Ishikawa (cell line): Measurements from ENCODE around the gene CCDC175.

Experiments
- CEBPB ChIP-seq: IDR thresholded peaks from 2 replicates; pipeline ENCODE4 v1.6.1; 2012
- EP300 ChIP-seq: IDR thresholded peaks from 2 replicates; pipeline ENCODE4 v1.6.1; 2012; ENCODE audit warnings: borderline replicate concordance
- FOXM1 ChIP-seq: IDR thresholded peaks from 2 replicates; pipeline ENCODE4 v1.6.1; 2012; ENCODE audit warnings: low read depth, borderline replicate concordance
- TAF1 ChIP-seq: IDR thresholded peaks from 2 replicates; pipeline ENCODE4 v1.6.1; 2012; ENCODE audit warnings: low read depth, mild to moderate bottlenecking
- TEAD4 ChIP-seq: IDR thresholded peaks from 2 replicates; pipeline ENCODE4 v1.6.1; 2012
- TF ChIP-seq, protein P1 (sequence below): IDR thresholded peaks from 2 replicates; pipeline ENCODE4 v1.6.1; 2012
- TF ChIP-seq, protein P2 (sequence below): IDR thresholded peaks from 2 replicates; pipeline ENCODE4 v1.6.1; 2012

DNA sequence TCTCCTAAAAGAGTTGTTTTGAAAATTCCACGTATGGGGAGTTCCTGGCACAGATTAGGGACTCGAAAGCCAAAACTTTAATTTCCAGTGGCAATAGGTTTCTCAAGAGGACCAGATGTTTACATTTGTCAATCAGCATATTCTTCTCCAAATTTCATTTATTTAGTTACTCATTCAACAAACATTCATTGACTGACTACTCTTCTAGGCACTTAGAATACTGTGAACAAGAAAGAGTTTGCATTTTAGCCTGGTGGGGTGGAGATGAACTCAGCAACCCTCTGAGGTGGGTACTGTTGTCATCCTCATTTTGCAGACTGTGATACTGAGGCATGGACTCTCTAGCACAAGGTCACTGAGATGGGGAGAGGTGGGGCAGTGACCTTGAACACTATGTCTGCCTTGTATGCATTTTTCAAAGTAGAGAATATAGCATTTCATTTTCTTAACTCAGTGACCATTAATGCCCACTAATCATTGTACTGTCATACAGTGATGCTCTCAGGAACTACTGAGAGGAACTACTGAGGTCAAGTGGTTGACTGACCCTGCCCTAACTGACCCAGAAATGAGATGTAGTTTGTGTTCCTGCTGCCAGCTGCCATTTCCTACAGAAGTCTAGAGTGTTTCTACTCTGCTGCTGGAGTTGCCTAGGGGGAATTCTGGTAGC, 94.6 kb downstream of the CCDC175 start:
- TF ChIP-seq TAF1 = no peak
- TF ChIP-seq EP300 = no peak
- no peak for TF ChIP-seq CEBPB
- TF ChIP-seq FOXM1 = no peak
- no peak for TF ChIP-seq TEAD4
- TF ChIP-seq, protein P1, sequence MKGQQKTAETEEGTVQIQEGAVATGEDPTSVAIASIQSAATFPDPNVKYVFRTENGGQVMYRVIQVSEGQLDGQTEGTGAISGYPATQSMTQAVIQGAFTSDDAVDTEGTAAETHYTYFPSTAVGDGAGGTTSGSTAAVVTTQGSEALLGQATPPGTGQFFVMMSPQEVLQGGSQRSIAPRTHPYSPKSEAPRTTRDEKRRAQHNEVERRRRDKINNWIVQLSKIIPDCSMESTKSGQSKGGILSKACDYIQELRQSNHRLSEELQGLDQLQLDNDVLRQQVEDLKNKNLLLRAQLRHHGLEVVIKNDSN = no peak
- TF ChIP-seq, protein P2, sequence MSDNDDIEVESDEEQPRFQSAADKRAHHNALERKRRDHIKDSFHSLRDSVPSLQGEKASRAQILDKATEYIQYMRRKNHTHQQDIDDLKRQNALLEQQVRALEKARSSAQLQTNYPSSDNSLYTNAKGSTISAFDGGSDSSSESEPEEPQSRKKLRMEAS = no peak
